Left ventricle myocardium superior (tissue), 1 donor: ENCODE data around the gene CANT1. TPM values are rescaled to one million over a fixed set of nuclear protein-coding genes. Genes with fewer than 3 reads are reported as not detected.

ENCODE experiments used
- ATAC-seq: fragments of 200-7000 bp; cut with Tn5 transposase; one replicate; pipeline ENCODE4 v1.9.1; 2020; ENCODE audit warnings: mild to moderate bottlenecking, moderate library complexity
- DNase-seq: peaks from one replicate; pipeline ENCODE4 v3.0.0-alpha.2; 2020
- intact Hi-C: fragments of 100-400 bp; cut with micrococcal nuclease; formaldehyde crosslinking; loops from one replicate; pipeline ENCODE4 v1.11.0; 2022
- total RNA-seq: library from RNA; stranded (reverse); fragmentation: NEBNext Ultra II Directional; extraction: Animal tissue kit (Norgen Biotek cat#: 25700); gene quantifications from one replicate; pipeline ENCODE4 v1.2.1, GENCODE V29; 2021
- donor health status: DM: no; HTN: yes; CAD: no; lungs with severe emphysema.

Gene CANT1
- total RNA-seq, 1 donor from 2014 or later = 28.2 TPM

- intact Hi-C loops = no loop called here
- ATAC-seq = no peak
- peak; percentile 44 for DNase-seq
These were observed 19.1 kb downstream of the CANT1 start for GRCh38 chr17:78990349-78991016.

- intact Hi-C loops = no loop called here
- peak; percentile 15 for ATAC-seq
These were observed 21.4 kb downstream of the CANT1 start for GRCh38 chr17:78988152-78988551.

GRCh38 chr17:78986649-78987328 lies 22.8 kb downstream of the CANT1 start:
- DNase-seq = peak; percentile 34
- peak; percentile 64 for ATAC-seq
- intact Hi-C loops = no loop called here

More at GRCh38 chr17:78988152-78988551, 21.4 kb downstream of the CANT1 start:
- DNase-seq = peak; percentile 25

- DNase-seq (peak; percentile 59), ATAC-seq (peak; percentile 77)
- intact Hi-C loops = no loop called here
These were observed 23.4 kb downstream of the CANT1 start for GRCh38 chr17:78986048-78986648.

- peak; percentile 3 for DNase-seq
- intact Hi-C loops = no loop called here
- no peak for ATAC-seq
These were observed 24.2 kb downstream of the CANT1 start for GRCh38 chr17:78985395-78985794.

GRCh38 chr17:78981010-78981888 lies 28.3 kb downstream of the CANT1 start:
- intact Hi-C loops = no loop called here
- ATAC-seq = no peak
- peak; percentile 11 for DNase-seq

GRCh38 chr17:78980624-78980972 lies 29.0 kb downstream of the CANT1 start:
- intact Hi-C loops = no loop called here
- DNase-seq = no peak
- ATAC-seq = no peak

- ATAC-seq = peak; percentile 78
- intact Hi-C loops = loop anchor here (10.0 kb wide), 1 partner anchor 55 kb away; the partner anchor contains the start of gene TIMP2
- peak; percentile 85 for DNase-seq
These were observed 29.6 kb downstream of the CANT1 start, which contains the start of gene LGALS3BP for GRCh38 chr17:78979780-78980623. Gene LGALS3BP, minus strand, starts transcription at chr17:78979923. Its CDS starts 2,732 bp downstream, at chr17:78977191.

GRCh38 chr17:78977997-78978973 lies 31.3 kb downstream of the CANT1 start:
- ATAC-seq = peak; percentile 72
- intact Hi-C loops = loop anchor here (10.0 kb wide), 1 partner anchor 53 kb away; the partner anchor contains the start of gene TIMP2
- DNase-seq = peak; percentile 78

GRCh38 chr17:78977681-78977943 lies 32.0 kb downstream of the CANT1 start:
- intact Hi-C loops = loop anchor here (10.0 kb wide), 1 partner anchor 53 kb away; the partner anchor contains the start of gene TIMP2
- DNase-seq (no peak), ATAC-seq (no peak)

- intact Hi-C loops = loop anchor here (10.0 kb wide), 1 partner anchor 52 kb away; the partner anchor contains the start of gene TIMP2
- no peak for DNase-seq
These were observed 32.5 kb downstream of the CANT1 start for GRCh38 chr17:78976907-78977680.

GRCh38 chr17:78974635-78975591 lies 34.7 kb downstream of the CANT1 start:
- intact Hi-C loops = loop anchor here (5.0 to 10.0 kb wide), 2 partner anchors 50 to 103 kb away; partner anchors contain the start of gene TIMP2
- peak; percentile 70 for DNase-seq
- peak; percentile 21 for ATAC-seq

More at GRCh38 chr17:78976907-78977680, 32.5 kb downstream of the CANT1 start:
- ATAC-seq = no peak

- intact Hi-C loops = loop anchor here (5.0 to 10.0 kb wide), 2 partner anchors 49 to 102 kb away; partner anchors contain the start of gene TIMP2
- DNase-seq (no peak), ATAC-seq (no peak)
These were observed 35.6 kb downstream of the CANT1 start for GRCh38 chr17:78973792-78974520.

- no peak for ATAC-seq
- intact Hi-C loops = loop anchor here (5.0 to 10.0 kb wide), 2 partner anchors 48 to 101 kb away; partner anchors contain the start of gene TIMP2
- peak; percentile 64 for DNase-seq
These were observed 36.4 kb downstream of the CANT1 start for GRCh38 chr17:78973196-78973595.
